Liver (tissue), 9 donors: ENCODE measurements around the gene SDF4. TPM values are rescaled to one million over a fixed set of nuclear protein-coding genes. Genes with fewer than 3 reads are reported as not detected.

ENCODE experiments used
- DNase-seq: peaks from one replicate; pipeline ENCODE4 v3.0.0-alpha.2; 2017; ENCODE audit warnings: low spot score
- H3K27ac ChIP-seq, 2 donors: one replicate each; pipeline ENCODE4 v1.7.0; 2013; ENCODE audit warnings: inconsistent platforms in 2 of 2, low read length in 2 of 2, control low read depth in 1 of 2, low read depth in 1 of 2, mild to moderate bottlenecking in 1 of 2
- H3K27me3 ChIP-seq, 4 donors: one replicate each; pipeline versions ENCODE4 v1.6.1 to v1.7.0; 2013; ENCODE audit warnings: low read length in 3 of 4, inconsistent platforms in 1 of 4, mild to moderate bottlenecking in 1 of 4, moderate library complexity in 1 of 4; ENCODE audit not compliant: control insufficient read depth in 4 of 4, insufficient read depth in 4 of 4
- H3K36me3 ChIP-seq, 4 donors: one replicate each; pipeline versions ENCODE4 v1.6.1 to v1.7.0; 2013; ENCODE audit warnings: low read length in 3 of 4, mild to moderate bottlenecking in 3 of 4, low read depth in 1 of 4, moderate library complexity in 1 of 4; ENCODE audit not compliant: control insufficient read depth in 4 of 4, insufficient read depth in 3 of 4
- H3K4me1 ChIP-seq, 4 donors: one replicate each; pipeline versions ENCODE4 v1.6.1 to v1.7.0; 2013; ENCODE audit warnings: low read length in 3 of 4, mild to moderate bottlenecking in 3 of 4, moderate library complexity in 1 of 4; ENCODE audit not compliant: control insufficient read depth in 4 of 4, insufficient read depth in 4 of 4
- H3K4me3 ChIP-seq, 3 donors: one replicate each; pipeline versions ENCODE4 v1.6.1 to v1.7.0; 2013; ENCODE audit warnings: low read length in 3 of 3, control low read depth in 1 of 3, low read depth in 1 of 3, mild to moderate bottlenecking in 1 of 3
- H3K9ac ChIP-seq, 2 donors: one replicate each; pipeline ENCODE4 v1.7.0; 2013; ENCODE audit warnings: low read length in 2 of 2, mild to moderate bottlenecking in 2 of 2, moderate library complexity in 2 of 2, control low read depth in 1 of 2, low read depth in 1 of 2
- H3K9me3 ChIP-seq, 4 donors: one replicate each; pipeline versions ENCODE4 v1.6.1 to v1.7.0; 2013; ENCODE audit warnings: low read length in 3 of 4; ENCODE audit not compliant: control insufficient read depth in 4 of 4
- EGR1 ChIP-seq, 2 donors: IDR thresholded peaks; 2 replicates each; pipeline ENCODE4 v1.6.1; 2016 to 2018; ENCODE audit warnings: antibody characterized with exemption in 2 of 2, low read depth in 2 of 2
- FOXA2 ChIP-seq: IDR thresholded peaks from 2 replicates; pipeline ENCODE4 v1.6.1; 2016; ENCODE audit warnings: antibody characterized with exemption
- GABPA ChIP-seq, 2 donors: IDR thresholded peaks in 1 of 2; conservative IDR thresholded peaks in 1 of 2; 2 replicates each; pipeline ENCODE4 v1.6.1; 2016; ENCODE audit warnings: antibody characterized with exemption in 2 of 2, mild to moderate bottlenecking in 1 of 2, moderate library complexity in 1 of 2
- HNF4A ChIP-seq, 2 donors: conservative IDR thresholded peaks; 2 replicates each; pipeline ENCODE4 v1.6.1; 2016; ENCODE audit warnings: antibody characterized with exemption in 2 of 2, mild to moderate bottlenecking in 2 of 2
- HNF4G ChIP-seq: IDR thresholded peaks from 2 replicates; pipeline ENCODE4 v1.6.1; 2016; ENCODE audit warnings: antibody characterized with exemption
- JUND ChIP-seq, 2 donors: IDR thresholded peaks; 2 replicates each; pipeline ENCODE4 v1.6.1; 2016; ENCODE audit warnings: antibody characterized with exemption in 2 of 2
- MAX ChIP-seq: IDR thresholded peaks from 2 replicates; pipeline ENCODE4 v1.6.1; 2016; ENCODE audit warnings: antibody characterized with exemption
- NR2F2 ChIP-seq: IDR thresholded peaks from 2 replicates; pipeline ENCODE4 v1.6.1; 2016; ENCODE audit warnings: antibody characterized with exemption
- RAD21 ChIP-seq, 2 donors: IDR thresholded peaks; 2 replicates each; pipeline ENCODE4 v1.6.1; 2016; ENCODE audit warnings: antibody characterized with exemption in 2 of 2, mild to moderate bottlenecking in 2 of 2
- RXRA ChIP-seq, 2 donors: IDR thresholded peaks; 2 replicates each; pipeline ENCODE4 v1.6.1; 2017 to 2018; ENCODE audit warnings: antibody characterized with exemption in 2 of 2, mild to moderate bottlenecking in 1 of 2
- SP1 ChIP-seq: IDR thresholded peaks from 2 replicates; pipeline ENCODE4 v1.6.1; 2018; ENCODE audit warnings: antibody characterized with exemption, mild to moderate bottlenecking
- TAF1 ChIP-seq: conservative IDR thresholded peaks from 2 replicates; pipeline ENCODE4 v1.6.1; 2016; ENCODE audit warnings: antibody characterized with exemption, mild to moderate bottlenecking
- YY1 ChIP-seq: IDR thresholded peaks from 2 replicates; pipeline ENCODE4 v1.6.1; 2016; ENCODE audit warnings: antibody characterized with exemption, mild to moderate bottlenecking
- ZBTB33 ChIP-seq: IDR thresholded peaks from 2 replicates; pipeline ENCODE4 v1.6.1; 2016; ENCODE audit warnings: antibody characterized with exemption
- WGBS: extraction: QIAGEN DNeasy Blood & Tissue Kit; methylation state at CpG from one replicate; pipeline ENCODE4 v1.1.7; 2013; 5-methylcytosine and 5-hydroxymethylcytosine counted together
- polyA plus RNA-seq, 2 donors: library from polyadenylated mRNA; stranded (reverse) in 1 of 2; unstranded in 1 of 2; fragments of 200-250 nt in 1 of 2; fragments of >200 nt in 1 of 2; fragmentation: Nextera tagmentation in 1 of 2; extraction: Ambion mirVana in 1 of 2; gene quantifications; one replicate each; pipeline versions ENCODE4 v1.2.1 to v1.2.3, GENCODE V29; 2013 to 2015
- total RNA-seq, 2 donors: library from RNA; depleted of rRNA; stranded (reverse); fragments of >200 nt; gene quantifications; one replicate each; pipeline ENCODE4 v1.2.3, GENCODE V29; 2014
- TF ChIP-seq, protein P1 (sequence below): IDR thresholded peaks from 2 replicates; pipeline ENCODE4 v1.6.1; 2016; ENCODE audit warnings: antibody characterized with exemption, mild to moderate bottlenecking
- TF ChIP-seq, protein P2 (sequence below): fragments of 150-350 bp; IDR thresholded peaks from 2 replicates; pipeline ENCODE4 v1.5.1; 2017; ENCODE audit warnings: improper control_type of control experiment, low read depth, low read length; ENCODE audit not compliant: missing input control
- TF ChIP-seq, protein P3 (sequence below): IDR thresholded peaks from 2 replicates; pipeline ENCODE4 v1.6.1; 2016; ENCODE audit warnings: antibody characterized with exemption
- donor health status: healthy.
- donor health status: healthy.
- donor health status: healthy.
- donor health status: healthy.
- donor health status: healthy.

Gene SDF4
- total and polyA plus RNA-seq, 4 donors, result 48.7 to 180 (median 75.9) TPM

DNA sequence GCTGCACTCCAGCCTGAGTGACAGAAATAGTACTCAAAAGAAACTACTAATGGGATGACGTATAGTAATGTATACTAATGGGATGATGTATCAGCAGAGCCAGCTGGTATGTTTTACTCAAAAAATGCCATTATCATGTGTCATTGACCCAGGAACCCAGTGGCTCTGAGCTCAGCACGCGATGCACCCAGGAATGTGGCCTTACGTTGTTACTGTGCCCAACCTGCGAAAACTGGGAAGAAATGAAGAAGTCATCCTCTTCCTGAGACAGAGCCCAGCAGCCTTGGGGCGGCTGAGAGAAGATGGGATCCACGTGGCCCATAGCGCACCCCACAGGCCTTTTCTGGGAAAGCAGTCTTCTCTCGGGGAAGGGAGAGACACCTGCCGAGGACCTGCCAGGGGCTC lies 33.1 kb upstream of the SDF4 start (continued):
- TF ChIP-seq, protein P1, sequence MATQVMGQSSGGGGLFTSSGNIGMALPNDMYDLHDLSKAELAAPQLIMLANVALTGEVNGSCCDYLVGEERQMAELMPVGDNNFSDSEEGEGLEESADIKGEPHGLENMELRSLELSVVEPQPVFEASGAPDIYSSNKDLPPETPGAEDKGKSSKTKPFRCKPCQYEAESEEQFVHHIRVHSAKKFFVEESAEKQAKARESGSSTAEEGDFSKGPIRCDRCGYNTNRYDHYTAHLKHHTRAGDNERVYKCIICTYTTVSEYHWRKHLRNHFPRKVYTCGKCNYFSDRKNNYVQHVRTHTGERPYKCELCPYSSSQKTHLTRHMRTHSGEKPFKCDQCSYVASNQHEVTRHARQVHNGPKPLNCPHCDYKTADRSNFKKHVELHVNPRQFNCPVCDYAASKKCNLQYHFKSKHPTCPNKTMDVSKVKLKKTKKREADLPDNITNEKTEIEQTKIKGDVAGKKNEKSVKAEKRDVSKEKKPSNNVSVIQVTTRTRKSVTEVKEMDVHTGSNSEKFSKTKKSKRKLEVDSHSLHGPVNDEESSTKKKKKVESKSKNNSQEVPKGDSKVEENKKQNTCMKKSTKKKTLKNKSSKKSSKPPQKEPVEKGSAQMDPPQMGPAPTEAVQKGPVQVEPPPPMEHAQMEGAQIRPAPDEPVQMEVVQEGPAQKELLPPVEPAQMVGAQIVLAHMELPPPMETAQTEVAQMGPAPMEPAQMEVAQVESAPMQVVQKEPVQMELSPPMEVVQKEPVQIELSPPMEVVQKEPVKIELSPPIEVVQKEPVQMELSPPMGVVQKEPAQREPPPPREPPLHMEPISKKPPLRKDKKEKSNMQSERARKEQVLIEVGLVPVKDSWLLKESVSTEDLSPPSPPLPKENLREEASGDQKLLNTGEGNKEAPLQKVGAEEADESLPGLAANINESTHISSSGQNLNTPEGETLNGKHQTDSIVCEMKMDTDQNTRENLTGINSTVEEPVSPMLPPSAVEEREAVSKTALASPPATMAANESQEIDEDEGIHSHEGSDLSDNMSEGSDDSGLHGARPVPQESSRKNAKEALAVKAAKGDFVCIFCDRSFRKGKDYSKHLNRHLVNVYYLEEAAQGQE, result no peak
- no peak for TF ChIP-seq SP1
- TF ChIP-seq YY1, result no peak
- no peak for TF ChIP-seq HNF4G
- TF ChIP-seq TAF1, result no peak
- TF ChIP-seq ZBTB33, result no peak
- no peak for TF ChIP-seq NR2F2

GRCh38 chr1:1264026-1264425 lies 32.2 kb upstream of the SDF4 start:
- DNase-seq, result no peak
- Histone ChIP-seq H3K4me1 (no peaks in the 10 kb centered on the region), H3K27ac (no peak overlapping the region), H3K4me3 (no peak overlapping the region), H3K27me3 (no peaks in the 10 kb centered on the region), H3K9me3 (no peaks in the 10 kb centered on the region), H3K9ac (no peak overlapping the region), H3K36me3 (peaks cover 13 to 45% (median 28%) of the 10 kb centered on the region in 4 donors)
- WGBS, result 94% methylated on average over 9 of the region's 9 CpGs
- TF ChIP-seq GABPA (IDR thresholded peaks at IDR 0.05 in 1 of 2, conservative IDR thresholded peaks at IDR 0.05 in 1 of 2) (no peak), RAD21 (IDR thresholded peaks at IDR 0.05) (no peak), HNF4A (conservative IDR thresholded peaks at IDR 0.05) (no peak), JUND (IDR thresholded peaks at IDR 0.05) (no peak), EGR1 (IDR thresholded peaks at IDR 0.05; ENCODE audit: low read depth in 2 of 2) (no peak), YY1 (no peak), HNF4G (no peak), MAX (no peak), FOXA2 (no peak), TAF1 (no peak), NR2F2 (no peak), ZBTB33 (no peak), RXRA (IDR thresholded peaks at IDR 0.05) (no peak)
- TF ChIP-seq, protein P2, sequence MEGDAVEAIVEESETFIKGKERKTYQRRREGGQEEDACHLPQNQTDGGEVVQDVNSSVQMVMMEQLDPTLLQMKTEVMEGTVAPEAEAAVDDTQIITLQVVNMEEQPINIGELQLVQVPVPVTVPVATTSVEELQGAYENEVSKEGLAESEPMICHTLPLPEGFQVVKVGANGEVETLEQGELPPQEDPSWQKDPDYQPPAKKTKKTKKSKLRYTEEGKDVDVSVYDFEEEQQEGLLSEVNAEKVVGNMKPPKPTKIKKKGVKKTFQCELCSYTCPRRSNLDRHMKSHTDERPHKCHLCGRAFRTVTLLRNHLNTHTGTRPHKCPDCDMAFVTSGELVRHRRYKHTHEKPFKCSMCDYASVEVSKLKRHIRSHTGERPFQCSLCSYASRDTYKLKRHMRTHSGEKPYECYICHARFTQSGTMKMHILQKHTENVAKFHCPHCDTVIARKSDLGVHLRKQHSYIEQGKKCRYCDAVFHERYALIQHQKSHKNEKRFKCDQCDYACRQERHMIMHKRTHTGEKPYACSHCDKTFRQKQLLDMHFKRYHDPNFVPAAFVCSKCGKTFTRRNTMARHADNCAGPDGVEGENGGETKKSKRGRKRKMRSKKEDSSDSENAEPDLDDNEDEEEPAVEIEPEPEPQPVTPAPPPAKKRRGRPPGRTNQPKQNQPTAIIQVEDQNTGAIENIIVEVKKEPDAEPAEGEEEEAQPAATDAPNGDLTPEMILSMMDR, result no peak
- TF ChIP-seq, protein P1, result no peak
- TF ChIP-seq, protein P3, sequence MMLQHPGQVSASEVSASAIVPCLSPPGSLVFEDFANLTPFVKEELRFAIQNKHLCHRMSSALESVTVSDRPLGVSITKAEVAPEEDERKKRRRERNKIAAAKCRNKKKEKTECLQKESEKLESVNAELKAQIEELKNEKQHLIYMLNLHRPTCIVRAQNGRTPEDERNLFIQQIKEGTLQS, result no peak
